HG02870 (cell line): ENCODE results near the gene EML4.

ENCODE experiments used
- ATAC-seq: cut with Tn5 transposase; IDR thresholded peaks from one replicate; pipeline ENCODE4 v1.9.1; 2021; ENCODE audit warnings: mild to moderate bottlenecking, moderate library complexity; ENCODE audit not compliant: unreplicated experiment

EML4 gene

GRCh38 chr2:42136782-42137124, 32.4 kb upstream of the EML4 start:
- ATAC-seq = no peak

- ATAC-seq = no peak
Measured at GRCh38 chr2:42137125-42137841, 31.9 kb upstream of the EML4 start.

- ATAC-seq = no peak
Measured at GRCh38 chr2:42138163-42139015, 30.8 kb upstream of the EML4 start.

GRCh38 chr2:42139101-42139500, 30.1 kb upstream of the EML4 start:
- ATAC-seq = no peak

GRCh38 chr2:42140496-42140895, 28.7 kb upstream of the EML4 start:
- ATAC-seq = no peak

GRCh38 chr2:42141687-42142546, 27.2 kb upstream of the EML4 start:
- no peak for ATAC-seq

- ATAC-seq = no peak
Measured at GRCh38 chr2:42142547-42143184, 26.5 kb upstream of the EML4 start.

- ATAC-seq = no peak
Measured at GRCh38 chr2:42147641-42148274, 21.4 kb upstream of the EML4 start.

GRCh38 chr2:42150159-42150558, 19.0 kb upstream of the EML4 start:
- ATAC-seq = no peak

GRCh38 chr2:42153944-42154581, 15.1 kb upstream of the EML4 start:
- no peak for ATAC-seq

- no peak for ATAC-seq
Measured at GRCh38 chr2:42156721-42157120, 12.4 kb upstream of the EML4 start.

- ATAC-seq = no peak
Measured at GRCh38 chr2:42161444-42161843, 7.7 kb upstream of the EML4 start.

- no peak for ATAC-seq
Measured at GRCh38 chr2:42163444-42164045, 5.6 kb upstream of the EML4 start.

- ATAC-seq = no peak
Measured at GRCh38 chr2:42164046-42164445, 5.1 kb upstream of the EML4 start.

- no peak for ATAC-seq
Measured at GRCh38 chr2:42164971-42165370, 4.2 kb upstream of the EML4 start.

GRCh38 chr2:42167458-42167857, 1.7 kb upstream of the EML4 start:
- no peak for ATAC-seq

GRCh38 chr2:42168459-42169099, 574 bp upstream of the EML4 start:
- ATAC-seq = no peak

GRCh38 chr2:42169874-42170521, 845 bp downstream of the EML4 start:
- peak; percentile 20 for ATAC-seq
